Trophoblast cell (in vitro differentiated cells and primary cell): ENCODE data around the gene ADI1.
A peak's percentile ranks its signal among the peaks of the same experiment; 100 is the strongest.

Experiments used
- DNase-seq, 2 donors: peaks; one replicate each; pipeline ENCODE4 v3.0.0-alpha.2; 2016
- H2AFZ ChIP-seq: 2 replicates; pipeline ENCODE4 v1.6.1; 2013; ENCODE audit warnings: low read length, moderate library complexity, mild to moderate bottlenecking; ENCODE audit not compliant: insufficient read depth, poor library complexity
- H2AK5ac ChIP-seq: 2 replicates; pipeline ENCODE4 v1.6.1; 2013; ENCODE audit warnings: mild to moderate bottlenecking, low read length
- H2BK120ac ChIP-seq: 2 replicates; pipeline ENCODE4 v1.6.1; 2013; ENCODE audit warnings: low read length, mild to moderate bottlenecking, moderate library complexity; ENCODE audit not compliant: insufficient read depth, poor library complexity
- H2BK12ac ChIP-seq: 2 replicates; pipeline ENCODE4 v1.6.1; 2013; ENCODE audit warnings: mild to moderate bottlenecking, low read length, moderate library complexity
- H2BK5ac ChIP-seq: 2 replicates; pipeline ENCODE4 v1.6.1; 2013; ENCODE audit warnings: low read length, low read depth, moderate library complexity, mild to moderate bottlenecking; ENCODE audit not compliant: poor library complexity
- H3K14ac ChIP-seq: 2 replicates; pipeline ENCODE4 v1.6.1; 2013; ENCODE audit warnings: mild to moderate bottlenecking, low read length
- H3K18ac ChIP-seq: 2 replicates; pipeline ENCODE4 v1.6.1; 2013; ENCODE audit warnings: mild to moderate bottlenecking, low read length
- H3K23ac ChIP-seq: 2 replicates; pipeline ENCODE4 v1.6.1; 2013; ENCODE audit warnings: low read length
- H3K27ac ChIP-seq: 2 replicates; pipeline ENCODE4 v1.5.1; 2013; ENCODE audit warnings: low read depth, mild to moderate bottlenecking, inconsistent platforms, low read length, moderate library complexity
- H3K27me3 ChIP-seq: 2 replicates; pipeline ENCODE4 v1.6.1; 2013; ENCODE audit warnings: inconsistent platforms, mild to moderate bottlenecking, low read length, moderate library complexity; ENCODE audit not compliant: insufficient read depth
- H3K36me3 ChIP-seq, 2 experiments: 1 replicate in 1 of 2; 2 replicates in 1 of 2; pipeline ENCODE4 v1.6.1; 2013; ENCODE audit warnings: low read length in 2 of 2, mild to moderate bottlenecking in 2 of 2, moderate library complexity in 1 of 2; ENCODE audit not compliant: insufficient read depth in 2 of 2, control insufficient read depth in 1 of 2
- H3K4ac ChIP-seq: 2 replicates; pipeline ENCODE4 v1.6.1; 2013; ENCODE audit warnings: low read depth, mild to moderate bottlenecking, low read length, moderate library complexity
- H3K4me1 ChIP-seq, 2 experiments: 1 replicate in 1 of 2; 2 replicates in 1 of 2; pipeline ENCODE4 v1.6.1; 2013; ENCODE audit warnings: low read length in 2 of 2, mild to moderate bottlenecking in 2 of 2, moderate library complexity in 1 of 2; ENCODE audit not compliant: insufficient read depth in 2 of 2, control insufficient read depth in 1 of 2
- H3K4me2 ChIP-seq: 2 replicates; pipeline ENCODE4 v1.6.1; 2013; ENCODE audit warnings: inconsistent platforms, mild to moderate bottlenecking, low read length, moderate library complexity
- H3K4me3 ChIP-seq: 2 replicates; pipeline ENCODE4 v1.5.1; 2013; ENCODE audit warnings: mild to moderate bottlenecking, low read depth, low read length, inconsistent platforms
- H3K79me1 ChIP-seq: one replicate; pipeline ENCODE4 v1.6.1; 2013; ENCODE audit warnings: low read length
- H3K79me2 ChIP-seq: 2 replicates; pipeline ENCODE4 v1.6.1; 2013; ENCODE audit warnings: low read length, mild to moderate bottlenecking; ENCODE audit not compliant: control insufficient read depth, insufficient read depth, poor library complexity
- H3K9ac ChIP-seq: 2 replicates; pipeline ENCODE4 v1.6.1; 2013; ENCODE audit warnings: mild to moderate bottlenecking, low read length
- H3K9me3 ChIP-seq: 2 replicates; pipeline ENCODE4 v1.6.1; 2013; ENCODE audit warnings: low read depth, mild to moderate bottlenecking, control low read depth, inconsistent platforms, low read length; ENCODE audit not compliant: insufficient read depth
- H4K12ac ChIP-seq: 2 replicates; pipeline ENCODE4 v1.6.1; 2013; ENCODE audit warnings: low read depth, mild to moderate bottlenecking, low read length, moderate library complexity
- H4K8ac ChIP-seq: 2 replicates; pipeline ENCODE4 v1.6.1; 2013; ENCODE audit warnings: low read depth, mild to moderate bottlenecking, low read length, moderate library complexity
- H4K91ac ChIP-seq: one replicate; pipeline ENCODE4 v1.6.1; 2013; ENCODE audit warnings: low read depth, mild to moderate bottlenecking, low read length, moderate library complexity
- WGBS: extraction: QIAGEN DNeasy Blood & Tissue Kit; methylation state at CpG from one replicate; pipeline ENCODE4 v1.1.7; 2013; ENCODE audit warnings: missing lambda C conversion rate; ENCODE audit not compliant: insufficient read length, insufficient coverage; ENCODE audit errors: extremely low coverage; 5-methylcytosine and 5-hydroxymethylcytosine counted together

ADI1 gene

GRCh38 chr2:3470856-3471737 lies 48.2 kb downstream of the ADI1 start:
- Histone ChIP-seq H3K79me1 (no peaks in the 10 kb centered on the region), H4K91ac (no peak overlapping the region), H3K4ac (no peak overlapping the region), H3K4me3 (no peak overlapping the region), H3K27me3 (no peaks in the 10 kb centered on the region), H3K79me2 (no peaks in the 10 kb centered on the region), H3K9ac (no peak overlapping the region), H4K12ac (no peak overlapping the region), H3K9me3 (no peaks in the 10 kb centered on the region), H4K8ac (no peak overlapping the region), H2AK5ac (no peak overlapping the region), H3K27ac (no peak overlapping the region), H3K4me2 (no peak overlapping the region), H3K23ac (no peak overlapping the region), H3K36me3 (peaks cover 28 to 29% of the 10 kb centered on the region in 2 experiments), H2BK120ac (no peak overlapping the region), H3K14ac (no peak overlapping the region), H2BK12ac (no peak overlapping the region), H3K18ac (no peak overlapping the region), H2BK5ac (no peak overlapping the region), H3K4me1 (peaks cover 0 to 4% of the 10 kb centered on the region in 2 experiments), H2AFZ (no peak overlapping the region)
- WGBS, result no CpG with 5 or more reads among the region's 17 CpGs
- no peak for DNase-seq

- H2BK120ac ChIP-seq, result no peak overlapping the region
Observed at GRCh38 chr2:3470166-3470651, 49.1 kb downstream of the ADI1 start.

GRCh38 chr2:3469486-3469885 lies 49.8 kb downstream of the ADI1 start:
- H2BK12ac ChIP-seq, result no peak overlapping the region
- H4K12ac ChIP-seq, result no peak overlapping the region
- H2BK120ac ChIP-seq, result no peak overlapping the region
- H3K18ac ChIP-seq, result no peak overlapping the region
- H3K4me3 ChIP-seq, result no peak overlapping the region
- no peak overlapping the region for H4K91ac ChIP-seq
- H2BK5ac ChIP-seq, result no peak overlapping the region
- no peak overlapping the region for H3K9ac ChIP-seq
- H2AK5ac ChIP-seq, result no peak overlapping the region
- no CpG with 5 or more reads among the region's 7 CpGs for WGBS
- H3K4ac ChIP-seq, result no peak overlapping the region
- no peak overlapping the region for H3K23ac ChIP-seq
- no peak overlapping the region for H2AFZ ChIP-seq
- H3K4me2 ChIP-seq, result no peak overlapping the region
- peaks cover 28 to 33% of the 10 kb centered on the region in 2 experiments for H3K36me3 ChIP-seq
- no peaks in the 10 kb centered on the region for H3K79me1 ChIP-seq
- H3K27me3 ChIP-seq, result no peaks in the 10 kb centered on the region
- peaks cover 5 to 7% of the 10 kb centered on the region in 2 experiments for H3K4me1 ChIP-seq
- no peak overlapping the region for H3K14ac ChIP-seq
- no peaks in the 10 kb centered on the region for H3K79me2 ChIP-seq
- H3K27ac ChIP-seq, result no peak overlapping the region
- no peaks in the 10 kb centered on the region for H3K9me3 ChIP-seq
- no peak overlapping the region for H4K8ac ChIP-seq
- no peak for DNase-seq

More at GRCh38 chr2:3470166-3470651, 49.1 kb downstream of the ADI1 start:
- H3K4me3 ChIP-seq, result no peak overlapping the region
- no peak overlapping the region for H3K23ac ChIP-seq
- no peak overlapping the region for H2BK5ac ChIP-seq
- peaks cover 5 to 7% of the 10 kb centered on the region in 2 experiments for H3K4me1 ChIP-seq
- H3K14ac ChIP-seq, result no peak overlapping the region
- peaks cover 28 to 29% of the 10 kb centered on the region in 2 experiments for H3K36me3 ChIP-seq
- no peak overlapping the region for H2AFZ ChIP-seq
- no peaks in the 10 kb centered on the region for H3K79me1 ChIP-seq
- no peaks in the 10 kb centered on the region for H3K9me3 ChIP-seq
- H3K4me2 ChIP-seq, result no peak overlapping the region
- H3K18ac ChIP-seq, result no peak overlapping the region
- no peaks in the 10 kb centered on the region for H3K79me2 ChIP-seq
- H3K27ac ChIP-seq, result no peak overlapping the region
- no peaks in the 10 kb centered on the region for H3K27me3 ChIP-seq
- no CpG with 5 or more reads among the region's 17 CpGs for WGBS
- no peak overlapping the region for H3K4ac ChIP-seq
- DNase-seq, result no peak
- H4K8ac ChIP-seq, result no peak overlapping the region
- H3K9ac ChIP-seq, result no peak overlapping the region
- no peak overlapping the region for H2BK12ac ChIP-seq
- no peak overlapping the region for H2AK5ac ChIP-seq
- H4K12ac ChIP-seq, result no peak overlapping the region
- H4K91ac ChIP-seq, result no peak overlapping the region

GRCh38 chr2:3468296-3468988 lies 50.9 kb downstream of the ADI1 start:
- no peak overlapping the region for H2BK5ac ChIP-seq
- no peak overlapping the region for H3K27ac ChIP-seq
- H2AFZ ChIP-seq, result no peak overlapping the region
- H3K9me3 ChIP-seq, result no peaks in the 10 kb centered on the region
- peaks cover 5 to 7% of the 10 kb centered on the region in 2 experiments for H3K4me1 ChIP-seq
- H2BK12ac ChIP-seq, result no peak overlapping the region
- H2AK5ac ChIP-seq, result no peak overlapping the region
- no peak overlapping the region for H3K18ac ChIP-seq
- H3K4ac ChIP-seq, result no peak overlapping the region
- WGBS, result no CpG with 5 or more reads among the region's 31 CpGs
- no peak overlapping the region for H3K23ac ChIP-seq
- no peaks in the 10 kb centered on the region for H3K79me2 ChIP-seq
- H3K4me3 ChIP-seq, result peak overlapping the region; percentile 16
- H2BK120ac ChIP-seq, result no peak overlapping the region
- H4K8ac ChIP-seq, result no peak overlapping the region
- no peak overlapping the region for H3K14ac ChIP-seq
- H3K9ac ChIP-seq, result no peak overlapping the region
- H3K4me2 ChIP-seq, result no peak overlapping the region
- peaks cover 32 to 36% of the 10 kb centered on the region in 2 experiments for H3K36me3 ChIP-seq
- DNase-seq, result no peak
- no peak overlapping the region for H4K12ac ChIP-seq
- H3K79me1 ChIP-seq, result no peaks in the 10 kb centered on the region
- no peak overlapping the region for H4K91ac ChIP-seq
- no peaks in the 10 kb centered on the region for H3K27me3 ChIP-seq
